Mesothelial cell of epicardium (in vitro differentiated cells): Measurements from ENCODE around the gene AQP3. TPM values are rescaled to one million over a fixed set of nuclear protein-coding genes. Genes with fewer than 3 reads are reported as not detected.

Experiments used
- DNase-seq, 2 experiments: peaks; one replicate each; pipeline ENCODE4 v3.0.0; 2021; ENCODE audit warnings: low spot score in 2 of 2; ENCODE audit not compliant: unreplicated experiment in 2 of 2
- H3K27ac Mint-ChIP-seq: 2 replicates; pipeline ENCODE4 v1.8.0; 2021; ENCODE audit warnings: mixed read lengths
- H3K27me3 Mint-ChIP-seq: 2 replicates; pipeline ENCODE4 v1.8.0; 2021; ENCODE audit warnings: low read depth, mixed read lengths
- H3K36me3 Mint-ChIP-seq: 2 replicates; pipeline ENCODE4 v1.8.0; 2021; ENCODE audit warnings: mixed read lengths
- H3K4me1 Mint-ChIP-seq: 2 replicates; pipeline ENCODE4 v1.8.0; 2021; ENCODE audit warnings: mixed read lengths
- H3K4me3 Mint-ChIP-seq: 2 replicates; pipeline ENCODE4 v1.8.0; 2021; ENCODE audit warnings: mild to moderate bottlenecking, moderate library complexity, mixed read lengths
- H3K9me3 Mint-ChIP-seq: 2 replicates; pipeline ENCODE4 v1.8.0; 2021; ENCODE audit warnings: mixed read lengths
- total RNA-seq: library from RNA; stranded (reverse); gene quantifications from 3 replicates; pipeline ENCODE4 v1.2.1, GENCODE V29; 2021
- TF ChIP-seq, protein P1 (sequence below): fragments of 200-600 bp; sonication (generic); IDR thresholded peaks from one replicate; pipeline ENCODE4 v1.5.0; 2021; ENCODE audit warnings: antibody characterized with exemption; ENCODE audit not compliant: unreplicated experiment

The AQP3 gene
- total RNA-seq, 1 donor from 2014 or later = 1.5 TPM

DNA sequence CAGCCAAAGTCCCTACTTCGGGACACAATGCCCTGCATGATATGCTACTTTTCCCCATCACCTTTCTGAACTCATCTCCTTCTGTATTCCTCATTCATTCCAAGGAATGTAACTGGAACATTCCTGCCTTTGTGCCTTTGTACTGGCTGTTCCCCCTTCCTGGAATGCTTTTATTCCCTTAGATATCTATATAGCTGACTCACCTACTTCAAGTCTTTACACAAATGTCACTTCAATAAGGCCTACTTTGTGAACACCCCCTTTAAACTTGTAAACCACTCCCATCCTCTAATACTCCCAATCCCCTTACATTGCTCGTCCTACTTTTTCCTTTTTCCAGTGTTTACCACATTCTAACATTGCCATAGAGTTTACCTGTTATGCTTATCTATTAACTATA, 24.0 kb upstream of the AQP3 start:
- TF ChIP-seq, protein P1, sequence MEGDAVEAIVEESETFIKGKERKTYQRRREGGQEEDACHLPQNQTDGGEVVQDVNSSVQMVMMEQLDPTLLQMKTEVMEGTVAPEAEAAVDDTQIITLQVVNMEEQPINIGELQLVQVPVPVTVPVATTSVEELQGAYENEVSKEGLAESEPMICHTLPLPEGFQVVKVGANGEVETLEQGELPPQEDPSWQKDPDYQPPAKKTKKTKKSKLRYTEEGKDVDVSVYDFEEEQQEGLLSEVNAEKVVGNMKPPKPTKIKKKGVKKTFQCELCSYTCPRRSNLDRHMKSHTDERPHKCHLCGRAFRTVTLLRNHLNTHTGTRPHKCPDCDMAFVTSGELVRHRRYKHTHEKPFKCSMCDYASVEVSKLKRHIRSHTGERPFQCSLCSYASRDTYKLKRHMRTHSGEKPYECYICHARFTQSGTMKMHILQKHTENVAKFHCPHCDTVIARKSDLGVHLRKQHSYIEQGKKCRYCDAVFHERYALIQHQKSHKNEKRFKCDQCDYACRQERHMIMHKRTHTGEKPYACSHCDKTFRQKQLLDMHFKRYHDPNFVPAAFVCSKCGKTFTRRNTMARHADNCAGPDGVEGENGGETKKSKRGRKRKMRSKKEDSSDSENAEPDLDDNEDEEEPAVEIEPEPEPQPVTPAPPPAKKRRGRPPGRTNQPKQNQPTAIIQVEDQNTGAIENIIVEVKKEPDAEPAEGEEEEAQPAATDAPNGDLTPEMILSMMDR = no peak
- no peak overlapping the region for H3K27ac Mint-ChIP-seq
- H3K9me3 Mint-ChIP-seq = no peaks in the 10 kb centered on the region
- peaks cover 22% of the 10 kb centered on the region for H3K4me1 Mint-ChIP-seq
- no peak for DNase-seq
- no peak overlapping the region for H3K4me3 Mint-ChIP-seq
- no peaks in the 10 kb centered on the region for H3K27me3 Mint-ChIP-seq
- peaks cover 15% of the 10 kb centered on the region for H3K36me3 Mint-ChIP-seq

DNA sequence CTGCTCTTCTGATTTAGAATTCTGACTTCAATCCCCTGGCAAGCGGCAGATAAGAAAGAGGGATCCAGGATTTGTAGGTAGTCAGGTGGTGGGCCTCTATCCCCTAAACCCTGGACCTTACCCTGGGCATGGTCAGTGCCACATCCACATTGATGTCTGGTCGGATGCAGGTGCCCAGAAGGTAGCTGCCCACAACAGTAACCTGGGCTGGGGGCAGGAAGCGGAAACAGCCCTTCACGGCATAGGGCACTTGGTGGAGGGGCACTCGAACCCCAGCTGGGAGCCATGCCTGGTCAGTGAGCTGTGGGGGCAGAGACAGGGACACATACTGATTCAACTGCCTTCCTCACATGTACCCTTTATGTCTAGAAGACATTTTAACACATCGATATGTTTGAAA, 22.5 kb upstream of the AQP3 start:
- DNase-seq = no peak
- H3K27ac Mint-ChIP-seq = no peak overlapping the region
- H3K9me3 Mint-ChIP-seq = no peaks in the 10 kb centered on the region
- TF ChIP-seq, protein P1 = no peak
- H3K4me1 Mint-ChIP-seq = peaks cover 22% of the 10 kb centered on the region
- H3K4me3 Mint-ChIP-seq = no peak overlapping the region
- peaks cover 20% of the 10 kb centered on the region for H3K36me3 Mint-ChIP-seq
- no peaks in the 10 kb centered on the region for H3K27me3 Mint-ChIP-seq

DNA sequence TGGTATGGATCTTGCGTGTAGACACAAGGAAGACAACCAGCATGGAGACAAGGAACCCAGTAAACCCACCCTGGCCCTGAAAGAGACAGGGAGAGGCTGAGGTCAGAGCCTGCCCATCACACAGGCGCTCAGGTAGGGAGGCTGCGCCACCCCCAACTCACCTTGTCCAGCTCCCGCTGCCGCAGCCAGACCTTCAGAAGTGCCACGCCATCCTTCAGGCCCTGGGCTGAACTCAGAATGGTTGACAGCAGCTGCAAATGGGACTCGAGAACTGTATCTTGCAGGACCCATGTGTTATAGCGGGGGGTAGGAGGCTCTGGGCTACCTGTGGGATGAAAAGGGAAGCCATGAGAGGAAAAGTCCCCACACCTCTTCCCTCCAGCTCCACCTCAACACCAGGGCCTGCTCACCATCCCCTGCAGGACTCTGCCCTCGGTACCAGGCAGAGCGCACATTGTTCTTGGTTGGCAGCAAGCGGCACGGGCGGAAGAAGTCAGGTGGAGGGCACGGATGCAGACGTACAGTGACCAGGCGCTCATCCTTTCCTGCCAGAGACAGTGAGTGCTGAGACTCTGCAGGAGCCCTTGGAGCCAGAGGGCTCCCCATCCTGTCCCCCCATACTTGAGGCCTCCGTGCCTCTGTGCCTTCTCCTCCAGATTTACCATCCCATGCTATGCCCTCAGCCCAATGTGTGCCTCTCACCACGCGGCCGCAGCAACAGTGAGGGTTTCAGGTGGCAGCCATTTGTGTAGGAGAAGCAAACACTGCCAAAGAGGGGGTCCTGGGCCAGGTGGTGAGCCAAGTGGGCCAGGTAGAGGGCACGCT, 21.6 kb upstream of the AQP3 start:
- H3K36me3 Mint-ChIP-seq = peaks cover 27% of the 10 kb centered on the region
- TF ChIP-seq, protein P1 = no peak

DNA sequence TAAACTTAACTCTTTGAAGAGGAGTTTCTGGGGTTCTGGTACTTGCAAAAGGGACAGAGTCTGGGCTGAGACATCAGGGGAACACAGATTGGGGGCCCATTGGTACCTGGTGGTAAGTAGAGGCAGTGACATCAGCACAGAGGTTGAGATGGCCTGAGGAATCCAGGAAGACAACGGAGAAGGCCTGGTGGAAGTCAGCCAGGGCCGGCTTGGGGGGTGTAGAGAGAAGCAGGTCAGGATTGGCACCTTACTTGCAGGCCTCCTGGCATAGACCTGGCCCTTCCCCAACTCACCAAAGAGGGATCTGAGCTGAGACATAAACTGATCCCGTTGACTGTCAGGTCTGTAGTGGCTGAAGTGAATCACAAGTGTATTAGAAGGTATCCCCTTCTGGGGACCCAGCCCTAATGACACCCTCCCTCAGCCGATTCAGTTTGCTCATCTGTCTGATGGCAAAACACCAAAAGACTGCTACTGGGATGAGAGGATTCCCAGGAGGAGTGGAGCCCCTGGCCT, 20.9 kb upstream of the AQP3 start:
- H3K36me3 Mint-ChIP-seq = peaks cover 27% of the 10 kb centered on the region
- peaks cover 17% of the 10 kb centered on the region for H3K4me1 Mint-ChIP-seq
- DNase-seq = no peak
- no peaks in the 10 kb centered on the region for H3K9me3 Mint-ChIP-seq
- no peak overlapping the region for H3K4me3 Mint-ChIP-seq
- TF ChIP-seq, protein P1 = no peak
- no peaks in the 10 kb centered on the region for H3K27me3 Mint-ChIP-seq
- no peak overlapping the region for H3K27ac Mint-ChIP-seq

More for the DNA sequence above, 21.6 kb upstream of the AQP3 start:
- peaks cover 21% of the 10 kb centered on the region for H3K4me1 Mint-ChIP-seq
- no peak for DNase-seq
- no peak overlapping the region for H3K27ac Mint-ChIP-seq
- no peak overlapping the region for H3K4me3 Mint-ChIP-seq
- H3K27me3 Mint-ChIP-seq = no peaks in the 10 kb centered on the region
- H3K9me3 Mint-ChIP-seq = no peaks in the 10 kb centered on the region

DNA sequence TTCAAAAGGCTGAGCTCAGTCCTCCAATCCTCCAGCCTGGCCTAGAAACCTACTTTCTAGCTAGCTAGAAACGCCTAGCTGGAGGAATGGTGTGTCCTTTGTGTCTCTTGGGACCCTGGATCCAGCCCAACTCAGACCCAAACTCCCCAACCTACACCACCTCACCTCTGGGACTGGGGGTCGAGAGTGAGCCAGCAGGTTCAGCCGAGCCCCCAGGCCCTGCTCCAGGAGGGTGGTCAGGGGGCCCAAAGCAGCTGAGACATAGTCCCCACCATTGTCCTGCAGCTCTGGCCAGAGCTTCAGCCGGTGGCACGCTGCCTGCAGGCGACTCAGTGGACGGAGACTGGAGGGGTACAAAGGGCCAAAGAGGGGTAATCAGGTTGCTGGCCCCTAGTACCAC, 20.1 kb upstream of the AQP3 start:
- H3K9me3 Mint-ChIP-seq = no peaks in the 10 kb centered on the region
- H3K36me3 Mint-ChIP-seq = peaks cover 31% of the 10 kb centered on the region
- no peaks in the 10 kb centered on the region for H3K27me3 Mint-ChIP-seq
- TF ChIP-seq, protein P1 = no peak
- H3K4me3 Mint-ChIP-seq = no peak overlapping the region
- no peak for DNase-seq
- H3K4me1 Mint-ChIP-seq = peaks cover 10% of the 10 kb centered on the region
- no peak overlapping the region for H3K27ac Mint-ChIP-seq
